Omental fat pad (tissue), 4 donors: Measurements from ENCODE around the gene PCNT. TPM values are rescaled to one million over a fixed set of nuclear protein-coding genes. Genes with fewer than 3 reads are reported as not detected.
"Not testable (repeated sequence)": the region's sequence is repeated elsewhere in the genome, so short reads cannot be mapped to it uniquely, and the experiment has no call there.

ENCODE experiments used
- ATAC-seq: fragments of 150-250 bp; one replicate; pipeline ENCODE4 v1.9.1; 2016; ENCODE audit warnings: mild to moderate bottlenecking, moderate library complexity; ENCODE audit not compliant: low FRiP score
- DNase-seq: peaks from one replicate; pipeline ENCODE4 v3.0.0-alpha.2; 2019; ENCODE audit warnings: low spot score
- CTCF ChIP-seq, 3 donors: fragments of 450-650 bp; IDR thresholded peaks; one replicate each; pipeline ENCODE4 v1.5.1; 2016 to 2017; ENCODE audit warnings: antibody characterized with exemption in 3 of 3, mild to moderate bottlenecking in 3 of 3, moderate library complexity in 2 of 3
- total RNA-seq, 4 donors: library from RNA; depleted of rRNA; stranded (reverse); fragments of >200 nt; gene quantifications; one replicate each; pipeline ENCODE4 v1.1.0, GENCODE V29; 2016

Gene PCNT
- total RNA-seq, 4 donors from 2014 or later = 23.0 to 51.7 (median 24.4) TPM

- ATAC-seq = no peak
- no peak for DNase-seq
- no peak for TF ChIP-seq CTCF (IDR thresholded peaks at IDR 0.05)
Observed at GRCh38 chr21:46372014-46372485, 48.1 kb downstream of the PCNT start.

- not testable (repeated sequence) for ATAC-seq, DNase-seq
Observed at GRCh38 chr21:46372947-46373346, 49.0 kb downstream of the PCNT start.

- no peak for ATAC-seq
- TF ChIP-seq CTCF (IDR thresholded peaks at IDR 0.05) = no peak
- DNase-seq = no peak
Observed at GRCh38 chr21:46374761-46375389, 50.9 kb downstream of the PCNT start.

- DNase-seq = no peak
- TF ChIP-seq CTCF (IDR thresholded peaks at IDR 0.05) = no peak
- no peak for ATAC-seq
Observed at GRCh38 chr21:46375560-46376230, 51.7 kb downstream of the PCNT start.

- ATAC-seq = no peak
Observed at GRCh38 chr21:46376231-46376628, 52.3 kb downstream of the PCNT start.

GRCh38 chr21:46376856-46377453 lies 53.0 kb downstream of the PCNT start:
- no peak for DNase-seq
- TF ChIP-seq CTCF (IDR thresholded peaks at IDR 0.05) = no peak
- ATAC-seq = no peak

More at GRCh38 chr21:46376231-46376628, 52.3 kb downstream of the PCNT start:
- no peak for DNase-seq
- TF ChIP-seq CTCF (IDR thresholded peaks at IDR 0.05) = no peak

- no peak for TF ChIP-seq CTCF (IDR thresholded peaks at IDR 0.05)
- ATAC-seq (no peak), DNase-seq (no peak)
Observed at GRCh38 chr21:46377789-46378188, 53.8 kb downstream of the PCNT start.
